Measurements from ENCODE around the gene DZIP1L. TPM values are rescaled to one million over a fixed set of nuclear protein-coding genes. Genes with fewer than 3 reads are reported as not detected.
A peak's percentile ranks its signal among the peaks of the same experiment; 100 is the strongest.

Gene DZIP1L
- total and polyA plus RNA-seq, 9 donors, result 6.3 to 12.8 (median 7.5) TPM

- no peak overlapping the region for H3K27ac ChIP-seq (ENCODE audit: low read length)
- H3K36me3 ChIP-seq (ENCODE audit: control insufficient read depth, insufficient read depth, low read length), result peaks cover 41% of the 10 kb centered on the region
- WGBS (ENCODE audit: insufficient coverage), result no CpG with 5 or more reads among the region's 4 CpGs
- no peaks in the 10 kb centered on the region for H3K4me1 ChIP-seq (ENCODE audit: control insufficient read depth, insufficient read depth, low read length)
- H3K9me3 ChIP-seq (replicated peaks; ENCODE audit: control insufficient read depth, low read depth, low read length), result no peaks in the 10 kb centered on the region
- H3K4me3 ChIP-seq (ENCODE audit: low read length), result no peak overlapping the region
- H3K27me3 ChIP-seq (ENCODE audit: control insufficient read depth, insufficient read depth, low read length), result no peaks in the 10 kb centered on the region
- DNase-seq, result no peak
Measured at GRCh38 chr3:138070006-138070405, 45.4 kb downstream of the DZIP1L start.

- H3K27ac ChIP-seq (ENCODE audit: low read length), result no peak overlapping the region
- peaks cover 52% of the 10 kb centered on the region for H3K36me3 ChIP-seq (ENCODE audit: control insufficient read depth, insufficient read depth, low read length)
- DNase-seq, result peak; percentile 72
- 3% methylated on average over 5 of the region's 14 CpGs for WGBS (ENCODE audit: insufficient coverage)
- no peaks in the 10 kb centered on the region for H3K4me1 ChIP-seq (ENCODE audit: control insufficient read depth, insufficient read depth, low read length)
- H3K27me3 ChIP-seq (ENCODE audit: control insufficient read depth, insufficient read depth, low read length), result no peaks in the 10 kb centered on the region
- no peaks in the 10 kb centered on the region for H3K9me3 ChIP-seq (replicated peaks; ENCODE audit: control insufficient read depth, low read depth, low read length)
- H3K4me3 ChIP-seq (ENCODE audit: low read length), result no peak overlapping the region
Measured at GRCh38 chr3:138068579-138069174, 46.7 kb downstream of the DZIP1L start.

DNA sequence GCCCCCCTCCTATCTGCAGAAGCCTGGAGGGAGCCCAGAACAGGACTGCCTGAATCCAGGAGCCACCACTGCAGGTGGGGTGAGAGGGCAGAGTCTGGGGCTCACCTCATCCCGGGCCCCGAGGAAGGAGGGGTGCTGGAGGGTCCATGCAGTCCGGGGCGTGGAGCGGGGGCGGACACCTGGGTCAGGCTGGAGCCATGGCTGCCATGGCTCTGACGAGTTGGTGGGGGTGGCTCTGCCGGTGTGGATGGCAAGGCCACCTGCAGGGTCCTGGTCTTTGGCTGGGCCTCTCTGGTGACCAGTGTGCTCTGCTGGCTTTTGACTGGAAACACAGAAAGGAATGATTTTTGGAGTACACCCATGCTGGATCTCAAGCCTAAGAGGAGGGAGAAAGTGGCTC lies 47.4 kb downstream of the DZIP1L start:
- Histone ChIP-seq H3K4me1 (ENCODE audit: control insufficient read depth, insufficient read depth, low read length) (no peaks in the 10 kb centered on the region), H3K36me3 (ENCODE audit: control insufficient read depth, insufficient read depth, low read length) (peaks cover 56% of the 10 kb centered on the region), H3K27me3 (ENCODE audit: control insufficient read depth, insufficient read depth, low read length) (no peaks in the 10 kb centered on the region), H3K9me3 (replicated peaks; ENCODE audit: control insufficient read depth, low read depth, low read length) (no peaks in the 10 kb centered on the region), H3K4me3 (ENCODE audit: low read length) (no peak overlapping the region), H3K27ac (ENCODE audit: low read length) (no peak overlapping the region)
- no peak for DNase-seq
- WGBS (ENCODE audit: insufficient coverage), result 87% methylated on average over 8 of the region's 8 CpGs

GRCh38 chr3:138066972-138067371 lies 48.4 kb downstream of the DZIP1L start:
- H3K27me3 ChIP-seq (ENCODE audit: control insufficient read depth, insufficient read depth, low read length), result no peaks in the 10 kb centered on the region
- H3K36me3 ChIP-seq (ENCODE audit: control insufficient read depth, insufficient read depth, low read length), result peaks cover 59% of the 10 kb centered on the region
- WGBS (ENCODE audit: insufficient coverage), result no CpG with 5 or more reads among the region's 3 CpGs
- H3K9me3 ChIP-seq (replicated peaks; ENCODE audit: control insufficient read depth, low read depth, low read length), result no peaks in the 10 kb centered on the region
- no peak overlapping the region for H3K4me3 ChIP-seq (ENCODE audit: low read length)
- no peak overlapping the region for H3K27ac ChIP-seq (ENCODE audit: low read length)
- H3K4me1 ChIP-seq (ENCODE audit: control insufficient read depth, insufficient read depth, low read length), result no peaks in the 10 kb centered on the region
- no peak for DNase-seq

- H3K27me3 ChIP-seq (ENCODE audit: control insufficient read depth, insufficient read depth, low read length), result no peaks in the 10 kb centered on the region
- no peak overlapping the region for H3K27ac ChIP-seq (ENCODE audit: low read length)
- H3K36me3 ChIP-seq (ENCODE audit: control insufficient read depth, insufficient read depth, low read length), result peaks cover 58% of the 10 kb centered on the region
- no peak overlapping the region for H3K4me3 ChIP-seq (ENCODE audit: low read length)
- H3K4me1 ChIP-seq (ENCODE audit: control insufficient read depth, insufficient read depth, low read length), result no peaks in the 10 kb centered on the region
- no peaks in the 10 kb centered on the region for H3K9me3 ChIP-seq (replicated peaks; ENCODE audit: control insufficient read depth, low read depth, low read length)
- DNase-seq, result no peak
- 67% methylated on average over 1 of the region's 8 CpGs for WGBS (ENCODE audit: insufficient coverage)
Measured at GRCh38 chr3:138066383-138066782, 49.0 kb downstream of the DZIP1L start.

DNA sequence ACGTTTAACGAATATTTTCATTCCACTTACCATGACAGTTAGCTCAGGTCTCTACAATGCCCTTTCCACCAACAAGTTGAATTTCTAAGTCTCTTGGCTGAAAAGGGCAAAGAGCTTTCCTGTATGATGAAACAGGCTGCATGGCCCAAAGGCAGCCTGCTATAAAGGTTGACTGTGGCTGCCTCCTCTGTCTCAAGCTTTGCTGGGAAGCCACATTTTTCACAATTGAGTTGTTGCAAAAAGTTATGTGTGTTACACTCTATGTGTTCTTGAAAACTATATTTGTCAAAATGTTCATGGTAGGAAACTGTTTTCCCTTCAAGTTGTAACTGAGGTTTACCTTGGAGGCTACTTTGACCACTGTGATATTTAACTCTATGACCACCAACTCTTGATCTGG lies 49.5 kb downstream of the DZIP1L start:
- no peak overlapping the region for H3K27ac ChIP-seq (ENCODE audit: low read length)
- no CpG with 5 or more reads among the region's 2 CpGs for WGBS (ENCODE audit: insufficient coverage)
- H3K4me3 ChIP-seq (ENCODE audit: low read length), result no peak overlapping the region
- DNase-seq, result no peak
- no peaks in the 10 kb centered on the region for H3K27me3 ChIP-seq (ENCODE audit: control insufficient read depth, insufficient read depth, low read length)
- H3K4me1 ChIP-seq (ENCODE audit: control insufficient read depth, insufficient read depth, low read length), result no peaks in the 10 kb centered on the region
- H3K36me3 ChIP-seq (ENCODE audit: control insufficient read depth, insufficient read depth, low read length), result peaks cover 53% of the 10 kb centered on the region
- no peaks in the 10 kb centered on the region for H3K9me3 ChIP-seq (replicated peaks; ENCODE audit: control insufficient read depth, low read depth, low read length)

- no peaks in the 10 kb centered on the region for H3K27me3 ChIP-seq (ENCODE audit: control insufficient read depth, insufficient read depth, low read length)
- peaks cover 49% of the 10 kb centered on the region for H3K36me3 ChIP-seq (ENCODE audit: control insufficient read depth, insufficient read depth, low read length)
- WGBS (ENCODE audit: insufficient coverage), result 90% methylated on average over 2 of the region's 4 CpGs
- H3K27ac ChIP-seq (ENCODE audit: low read length), result no peak overlapping the region
- no peaks in the 10 kb centered on the region for H3K9me3 ChIP-seq (replicated peaks; ENCODE audit: control insufficient read depth, low read depth, low read length)
- no peak overlapping the region for H3K4me3 ChIP-seq (ENCODE audit: low read length)
- H3K4me1 ChIP-seq (ENCODE audit: control insufficient read depth, insufficient read depth, low read length), result no peaks in the 10 kb centered on the region
- DNase-seq, result no peak
Measured at GRCh38 chr3:138063416-138063815, 52.0 kb downstream of the DZIP1L start.

GRCh38 chr3:138062626-138063025 lies 52.8 kb downstream of the DZIP1L start:
- Histone ChIP-seq H3K36me3 (ENCODE audit: control insufficient read depth, insufficient read depth, low read length) (peaks cover 41% of the 10 kb centered on the region), H3K4me1 (ENCODE audit: control insufficient read depth, insufficient read depth, low read length) (no peaks in the 10 kb centered on the region), H3K27ac (ENCODE audit: low read length) (no peak overlapping the region), H3K4me3 (ENCODE audit: low read length) (no peak overlapping the region), H3K9me3 (replicated peaks; ENCODE audit: control insufficient read depth, low read depth, low read length) (no peaks in the 10 kb centered on the region), H3K27me3 (ENCODE audit: control insufficient read depth, insufficient read depth, low read length) (no peaks in the 10 kb centered on the region)
- WGBS (ENCODE audit: insufficient coverage), result 43% methylated on average over 1 of the region's 1 CpG
- no peak for DNase-seq

DNA sequence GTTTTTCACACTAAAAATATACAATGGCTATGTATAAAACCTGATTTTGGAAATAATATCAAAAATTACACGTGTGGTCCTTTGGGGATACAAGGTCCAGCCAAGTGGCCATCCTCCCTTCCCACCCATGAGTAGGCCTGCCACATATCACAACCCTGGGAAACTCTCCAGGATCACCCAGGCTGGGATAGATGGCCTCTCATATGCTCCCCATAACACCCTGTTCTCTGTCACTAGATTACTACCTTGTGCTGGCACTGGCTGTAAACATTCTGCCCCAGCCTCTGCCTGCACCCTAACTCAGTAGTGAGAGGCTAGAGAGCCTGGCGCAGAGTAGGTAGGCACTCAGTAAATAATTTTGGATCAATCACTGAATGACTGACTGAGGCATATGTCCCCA lies 53.4 kb downstream of the DZIP1L start:
- no peak overlapping the region for H3K27ac ChIP-seq (ENCODE audit: low read length)
- no peak overlapping the region for H3K4me3 ChIP-seq (ENCODE audit: low read length)
- 100% methylated on average over 1 of the region's 2 CpGs for WGBS (ENCODE audit: insufficient coverage)
- H3K9me3 ChIP-seq (replicated peaks; ENCODE audit: control insufficient read depth, low read depth, low read length), result no peaks in the 10 kb centered on the region
- no peaks in the 10 kb centered on the region for H3K27me3 ChIP-seq (ENCODE audit: control insufficient read depth, insufficient read depth, low read length)
- no peak for DNase-seq
- no peaks in the 10 kb centered on the region for H3K4me1 ChIP-seq (ENCODE audit: control insufficient read depth, insufficient read depth, low read length)
- H3K36me3 ChIP-seq (ENCODE audit: control insufficient read depth, insufficient read depth, low read length), result peaks cover 35% of the 10 kb centered on the region

DNA sequence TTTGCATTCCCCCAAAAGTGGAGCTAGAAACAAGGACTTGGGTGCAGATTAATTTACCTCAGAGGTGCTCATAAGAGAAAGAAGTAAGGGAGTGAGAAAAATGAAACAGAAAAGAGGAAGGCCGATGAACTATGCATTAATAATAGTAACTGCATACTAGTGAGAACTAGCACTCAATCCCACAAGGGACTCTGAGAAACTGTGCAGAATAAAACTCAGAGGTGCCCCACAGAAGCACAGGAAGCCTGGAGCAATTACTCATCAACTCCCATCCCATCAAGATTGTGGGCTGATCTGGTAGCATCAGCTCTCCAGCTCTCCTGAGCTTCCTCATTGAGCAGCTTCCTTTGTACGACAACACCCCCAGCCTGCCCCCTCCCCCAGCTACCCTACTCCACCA lies 54.6 kb downstream of the DZIP1L start:
- Histone ChIP-seq H3K27ac (ENCODE audit: low read length) (no peak overlapping the region), H3K27me3 (ENCODE audit: control insufficient read depth, insufficient read depth, low read length) (no peaks in the 10 kb centered on the region), H3K9me3 (replicated peaks; ENCODE audit: control insufficient read depth, low read depth, low read length) (no peaks in the 10 kb centered on the region), H3K4me3 (ENCODE audit: low read length) (no peak overlapping the region), H3K4me1 (ENCODE audit: control insufficient read depth, insufficient read depth, low read length) (no peaks in the 10 kb centered on the region), H3K36me3 (ENCODE audit: control insufficient read depth, insufficient read depth, low read length) (peaks cover 26% of the 10 kb centered on the region)
- no peak for DNase-seq
- 86% methylated on average over 1 of the region's 2 CpGs for WGBS (ENCODE audit: insufficient coverage)

- peak; percentile 60 for DNase-seq
- H3K36me3 ChIP-seq (ENCODE audit: control insufficient read depth, insufficient read depth, low read length), result peaks cover 16% of the 10 kb centered on the region
- no peak overlapping the region for H3K4me3 ChIP-seq (ENCODE audit: low read length)
- H3K27me3 ChIP-seq (ENCODE audit: control insufficient read depth, insufficient read depth, low read length), result no peaks in the 10 kb centered on the region
- H3K9me3 ChIP-seq (replicated peaks; ENCODE audit: control insufficient read depth, low read depth, low read length), result no peaks in the 10 kb centered on the region
- no peaks in the 10 kb centered on the region for H3K4me1 ChIP-seq (ENCODE audit: control insufficient read depth, insufficient read depth, low read length)
- no peak overlapping the region for H3K27ac ChIP-seq (ENCODE audit: low read length)
Measured at GRCh38 chr3:138059261-138059660, 56.1 kb downstream of the DZIP1L start.
